ENCODE data around the gene NRXN3.

The NRXN3 gene

DNA sequence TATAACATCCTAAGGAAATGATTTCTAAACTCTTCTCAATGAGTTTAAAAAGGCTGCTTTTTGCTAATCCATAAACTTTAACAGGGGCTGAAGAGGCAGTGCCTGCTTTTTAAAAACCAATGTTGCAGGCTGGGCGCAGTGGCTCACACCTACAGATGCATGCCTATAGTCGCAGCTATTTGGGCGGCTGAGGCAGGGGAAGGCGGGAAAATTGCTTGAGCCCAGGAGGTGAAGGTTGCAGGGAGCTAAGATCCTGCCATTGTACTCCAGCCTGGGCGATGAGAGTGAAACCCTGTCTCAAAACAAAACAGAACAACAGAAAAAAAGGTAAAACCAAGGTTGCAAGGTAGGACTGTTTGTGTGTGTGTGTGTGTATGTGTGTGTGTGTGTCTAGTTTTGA, 1509.9 kb downstream of the NRXN3 start:
- FAIRE-seq = no peak

DNA sequence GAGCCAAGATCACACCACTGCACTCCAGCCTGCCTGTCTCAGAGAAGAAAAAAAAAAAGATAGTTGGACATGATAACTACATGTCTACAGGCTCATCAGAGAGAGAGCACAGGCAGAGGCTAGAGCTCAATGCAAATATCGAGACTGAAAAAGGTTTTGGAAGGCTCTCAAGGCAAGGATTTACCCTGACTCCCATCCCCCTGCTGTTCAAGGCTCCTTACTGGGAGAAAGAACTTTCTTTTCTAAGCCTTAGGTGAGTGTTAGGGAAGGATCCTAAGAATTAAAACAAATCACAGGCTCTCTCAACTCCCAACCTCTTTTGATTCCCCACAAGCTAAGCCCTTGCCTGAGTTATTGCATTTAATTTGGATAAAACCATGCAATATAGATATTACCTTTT, 1516.0 kb downstream of the NRXN3 start:
- FAIRE-seq = no peak

DNA sequence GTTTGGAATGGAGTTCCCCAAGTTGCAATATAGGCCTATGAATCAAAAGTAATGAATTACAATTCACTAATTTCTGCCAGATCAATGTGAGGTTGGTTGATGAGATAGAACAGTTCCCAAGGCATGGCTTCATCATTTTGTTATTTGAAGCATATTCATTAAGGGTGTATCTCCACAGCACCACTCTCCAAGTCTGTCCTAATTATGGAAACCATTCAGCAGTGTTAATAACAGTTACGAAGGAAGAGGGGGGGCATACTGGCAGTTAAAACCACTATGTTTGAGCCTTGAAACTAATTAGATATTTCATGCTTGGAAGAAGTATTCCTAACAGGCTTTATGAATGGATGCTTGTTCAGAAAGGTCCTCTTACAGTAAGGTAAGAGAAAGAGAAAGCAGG, 1520.8 kb downstream of the NRXN3 start:
- no peak for FAIRE-seq

DNA sequence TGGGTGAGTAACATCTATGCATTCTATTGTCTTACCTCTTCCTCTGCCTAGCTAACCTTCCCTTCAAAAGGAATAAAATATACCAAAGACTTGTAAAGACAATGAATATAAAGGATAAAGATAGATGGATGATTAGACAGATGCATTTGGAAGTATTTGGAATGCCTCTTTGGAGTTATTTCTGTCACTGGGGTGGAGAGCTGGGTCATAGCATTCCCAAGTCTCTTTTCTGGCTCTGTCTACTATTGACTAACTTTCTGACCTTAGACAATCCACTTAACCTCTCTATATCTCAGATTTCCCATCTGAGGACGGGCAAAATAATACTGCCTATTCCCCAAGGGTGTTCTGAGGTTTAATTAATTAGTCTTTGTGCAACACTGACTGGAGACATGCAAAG, 1523.8 kb downstream of the NRXN3 start:
- no peak for FAIRE-seq

DNA sequence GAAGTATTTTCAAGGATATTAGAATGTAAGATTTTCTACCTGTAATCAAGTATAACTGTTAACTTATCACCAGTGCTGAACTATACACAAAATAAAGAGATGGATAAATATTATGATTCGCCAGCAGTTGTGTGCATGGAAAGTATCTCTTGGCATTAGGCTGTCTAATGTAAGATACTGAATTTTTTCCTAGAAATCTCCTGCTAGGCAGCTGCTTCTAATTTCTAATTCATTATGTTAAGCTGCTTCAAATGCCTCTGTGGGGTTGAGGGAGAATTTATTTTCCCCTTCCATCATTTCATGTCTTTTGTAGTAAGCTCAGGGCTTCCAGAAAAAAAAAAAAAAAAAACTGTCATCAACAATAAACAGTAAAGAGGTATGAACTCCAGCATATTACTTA, 1525.1 kb downstream of the NRXN3 start:
- FAIRE-seq = no peak

DNA sequence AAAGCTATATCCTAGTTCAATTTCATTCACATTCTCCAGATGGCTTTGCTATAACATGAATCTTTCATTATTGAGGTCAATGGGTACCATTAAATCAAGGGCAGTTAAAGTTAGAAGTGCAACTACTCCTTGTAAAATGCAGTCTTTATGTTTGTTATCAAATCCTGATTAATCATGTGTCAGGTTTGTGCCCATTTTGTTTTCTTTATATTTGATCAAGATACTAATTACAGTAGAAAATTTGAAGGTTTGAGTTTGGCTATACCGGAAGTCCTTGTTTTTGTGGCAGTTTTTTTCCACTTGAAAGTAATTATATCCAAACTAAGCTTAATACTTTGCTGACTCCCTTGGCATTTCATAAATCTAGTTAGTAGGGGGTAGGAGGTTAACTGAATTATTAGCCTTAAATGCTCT, 1528.1 kb downstream of the NRXN3 start:
- FAIRE-seq = no peak

DNA sequence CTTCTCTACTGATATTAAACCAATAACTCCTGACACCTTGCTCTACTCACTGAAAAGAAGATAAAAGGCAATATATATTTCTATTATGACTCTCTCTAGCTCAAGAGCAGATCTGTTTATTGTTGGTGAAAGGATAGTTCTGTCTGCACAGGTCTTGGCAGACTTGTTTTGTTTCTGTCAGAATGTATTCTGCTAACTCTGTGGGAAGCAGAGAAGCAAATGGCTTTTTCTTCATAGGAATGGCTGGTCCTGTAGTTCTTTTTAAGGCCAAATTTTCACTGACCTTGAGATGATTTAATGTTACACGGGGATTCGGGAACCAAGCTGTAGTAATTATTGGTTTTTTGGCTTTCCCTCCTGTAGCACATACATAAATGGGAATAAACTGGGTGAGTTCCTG, 1529.0 kb downstream of the NRXN3 start:
- no peak for FAIRE-seq

DNA sequence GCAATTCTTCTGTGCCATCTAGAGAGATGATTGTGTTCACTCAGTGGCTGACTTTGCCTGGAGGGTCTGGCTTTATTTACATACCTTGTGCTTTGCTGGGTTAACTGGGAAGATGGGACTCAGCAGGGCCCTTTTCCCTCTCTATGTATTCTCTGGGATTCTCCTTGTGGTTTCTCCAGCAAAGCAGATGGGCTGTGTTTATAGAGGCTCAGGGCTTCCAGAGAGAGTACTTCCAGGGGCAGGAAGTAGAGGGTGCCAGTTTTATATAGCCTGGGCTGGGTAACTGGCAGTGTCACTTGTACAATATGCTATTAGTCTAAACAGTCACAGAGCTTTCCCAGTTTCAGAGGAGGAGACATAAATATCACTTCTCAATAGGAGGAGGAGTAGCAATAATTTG, 1531.2 kb downstream of the NRXN3 start:
- FAIRE-seq = no peak

DNA sequence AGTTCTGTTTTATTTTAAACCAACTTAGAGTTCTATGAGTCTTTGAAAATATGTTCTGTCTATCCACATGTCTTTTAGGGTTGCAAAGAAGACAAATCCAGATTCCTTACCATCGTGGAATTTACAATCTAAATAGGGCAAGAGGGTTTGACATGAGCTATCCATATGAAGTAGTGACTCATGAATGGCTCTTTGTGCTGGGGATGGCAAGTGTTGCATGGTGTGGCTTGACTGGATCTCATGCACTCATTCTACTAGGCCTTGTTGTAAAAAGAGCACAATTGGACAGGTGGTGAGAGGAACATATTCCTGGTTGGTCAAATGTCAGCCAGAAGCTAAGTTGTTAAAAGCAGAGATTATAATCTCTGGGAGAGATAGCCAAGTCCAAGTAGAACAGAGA, 1532.0 kb downstream of the NRXN3 start:
- no peak for FAIRE-seq

DNA sequence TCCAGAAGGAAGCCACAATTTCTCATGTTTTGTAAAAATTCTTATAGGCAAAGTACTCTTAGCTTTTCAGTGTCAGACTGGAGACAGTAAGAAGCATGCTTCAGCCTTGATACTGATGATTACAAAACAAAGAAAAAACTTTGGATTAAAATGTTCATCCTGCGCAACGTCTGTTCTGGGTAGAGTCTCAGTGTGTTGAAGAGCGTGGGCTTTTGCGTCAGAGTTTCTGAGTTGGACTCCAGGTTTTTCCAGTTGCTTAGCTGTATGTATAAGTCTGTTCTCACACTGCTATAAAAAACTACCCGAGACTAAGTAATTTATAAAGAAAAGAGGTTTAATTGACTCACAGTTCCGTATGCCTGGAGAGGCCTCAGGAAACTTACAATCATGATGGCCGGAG, 1533.0 kb downstream of the NRXN3 start:
- FAIRE-seq = no peak

DNA sequence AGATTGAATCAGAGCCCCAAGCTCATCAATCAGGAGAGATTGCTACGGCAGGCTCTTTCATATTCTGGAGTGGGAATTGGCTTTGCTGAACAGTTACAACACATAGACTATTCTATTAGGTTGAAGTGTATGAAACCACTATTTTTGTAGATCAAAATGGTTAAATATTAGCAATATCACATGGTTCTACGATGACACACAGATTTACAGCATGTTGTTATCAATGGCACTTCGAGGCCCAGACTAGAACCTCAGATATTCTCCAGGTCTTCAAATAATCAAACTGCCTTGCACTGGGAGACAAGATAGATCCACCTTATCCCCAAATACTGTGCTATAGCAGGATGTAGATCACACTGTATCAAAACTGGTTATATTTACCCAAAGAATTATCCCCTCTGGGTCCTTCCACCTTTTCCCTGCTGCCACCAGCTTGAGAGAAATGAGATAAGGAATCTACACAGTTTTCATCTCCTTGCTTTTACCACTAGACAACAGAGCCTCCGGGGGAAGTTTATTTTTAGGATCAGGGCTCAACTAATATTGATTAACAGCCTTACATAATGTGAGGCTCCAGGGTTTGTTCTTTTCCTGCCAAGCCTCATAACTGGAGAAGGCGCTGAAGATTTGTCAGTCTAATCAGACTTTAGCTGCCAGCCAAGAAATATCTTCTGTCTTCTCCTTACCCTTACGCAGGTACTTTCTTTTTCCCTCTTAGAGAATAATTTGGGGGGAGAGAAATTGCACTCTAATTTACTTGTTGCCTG, 1534.1 kb downstream of the NRXN3 start:
- FAIRE-seq = no peak

DNA sequence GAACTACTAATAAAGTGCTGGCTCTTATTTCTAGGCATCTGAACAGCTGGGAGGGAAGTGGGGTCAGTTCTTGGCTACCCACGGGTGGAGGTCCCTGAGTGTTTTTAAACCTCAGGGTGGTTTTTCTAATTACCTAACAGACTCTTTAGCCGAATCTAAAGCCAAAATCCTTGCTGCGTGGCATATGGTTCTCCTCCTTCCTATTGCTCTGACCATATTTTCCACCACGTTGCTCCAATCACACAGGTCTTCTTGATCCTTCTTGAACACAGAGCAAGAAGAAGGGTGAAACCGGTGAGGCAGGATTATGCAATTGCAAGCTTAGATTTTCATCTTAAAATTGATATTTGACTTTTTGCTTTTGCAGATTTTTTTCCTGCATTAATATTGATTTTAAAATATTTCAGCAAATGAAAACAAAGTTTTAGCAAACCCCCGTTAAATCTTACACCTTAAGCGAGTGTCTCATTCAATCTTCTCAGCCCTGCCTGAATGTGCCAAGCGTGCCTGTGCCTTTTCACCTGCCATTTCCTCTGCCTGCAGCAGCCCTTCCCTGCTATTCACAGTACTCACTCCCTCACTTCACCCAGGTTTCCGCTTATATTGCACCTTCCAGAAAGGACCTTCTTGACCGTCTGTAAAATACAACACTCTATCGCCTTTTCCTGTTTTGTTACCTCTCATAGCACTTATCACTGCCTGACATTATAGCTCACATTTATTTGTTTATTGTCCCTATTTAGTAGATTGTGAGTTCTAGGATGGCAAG, 1535.1 kb downstream of the NRXN3 start:
- no peak for FAIRE-seq

DNA sequence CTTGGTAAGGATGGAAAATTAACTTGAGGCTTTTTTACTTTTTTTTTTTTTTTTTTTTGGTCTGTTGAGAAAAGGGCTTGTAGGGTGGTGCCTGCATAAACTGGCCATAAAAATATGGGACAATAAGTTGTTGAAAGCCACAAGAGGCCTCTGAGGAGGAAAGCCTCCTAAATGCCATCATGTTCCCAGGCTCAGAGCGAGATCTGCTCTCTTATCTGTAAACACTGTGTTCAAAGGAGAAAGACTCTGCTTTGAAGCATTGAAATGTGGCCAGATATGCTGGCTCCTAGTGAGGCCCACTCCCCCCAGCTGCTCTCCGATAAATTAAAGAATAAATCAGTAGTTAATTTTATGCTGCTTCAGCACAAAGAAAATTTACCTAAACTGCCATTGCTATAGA, 1536.2 kb downstream of the NRXN3 start:
- no peak for FAIRE-seq

DNA sequence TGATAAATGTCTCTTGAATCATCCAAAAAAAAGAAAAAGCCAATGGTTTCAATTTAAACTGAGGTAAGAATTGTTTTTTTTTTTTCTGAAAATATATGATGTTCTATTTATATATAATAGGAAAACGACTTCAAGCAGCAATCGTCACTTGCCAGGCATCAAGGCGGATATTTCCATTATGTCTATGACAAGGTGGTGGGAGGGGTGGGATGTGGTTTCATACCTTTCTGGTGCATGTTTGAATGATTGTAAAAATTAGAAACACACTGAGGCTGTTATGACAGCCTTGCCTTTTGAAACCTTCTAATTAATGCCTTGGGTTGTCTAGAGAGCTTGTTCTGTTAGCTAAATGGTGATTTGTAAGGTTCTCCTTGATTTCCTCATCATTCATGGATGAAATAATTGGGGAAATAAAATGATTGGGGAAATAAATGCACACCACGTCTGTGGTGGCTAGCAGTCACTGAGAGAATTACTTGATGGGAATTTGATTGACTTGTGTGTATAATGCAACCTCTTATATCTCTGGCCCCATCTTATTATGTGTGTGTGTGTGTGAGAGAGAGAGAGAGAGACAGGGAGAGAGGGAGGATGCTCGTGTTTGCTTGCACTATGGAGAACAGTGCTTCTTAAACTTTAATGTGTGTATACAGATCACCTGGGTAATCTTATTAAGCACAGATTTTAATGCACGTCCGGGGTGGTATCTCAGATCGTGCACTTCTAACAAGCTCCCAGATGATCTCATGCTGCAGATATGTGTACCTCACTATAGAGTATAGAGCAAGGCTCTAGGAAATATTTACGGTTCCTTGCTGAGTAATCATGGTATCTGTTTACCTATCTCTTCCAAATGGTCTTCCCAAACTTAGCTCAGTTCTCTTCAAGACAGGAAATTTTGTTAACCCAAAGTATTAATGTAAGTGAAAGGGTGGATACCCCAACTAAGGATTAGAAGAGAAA, 1538.5 kb downstream of the NRXN3 start:
- FAIRE-seq = no peak

DNA sequence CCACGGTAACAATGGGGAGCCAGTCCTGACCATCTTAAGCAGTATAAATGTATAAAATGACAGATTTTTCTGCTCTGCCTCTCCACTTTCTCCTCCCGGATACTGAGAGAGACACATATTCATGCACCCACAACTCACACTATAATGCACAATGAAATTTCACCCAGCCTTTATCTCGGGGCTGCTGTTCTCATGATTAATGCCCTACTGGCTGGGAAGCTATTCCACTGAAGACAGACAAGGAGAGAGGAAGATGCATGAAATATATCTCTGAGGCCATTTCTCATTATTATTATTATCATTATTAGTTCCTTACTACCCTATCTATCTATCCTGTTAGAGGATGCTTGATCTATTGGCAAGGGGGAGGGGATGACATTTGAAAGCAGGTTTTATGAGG, 1539.4 kb downstream of the NRXN3 start:
- no peak for FAIRE-seq

DNA sequence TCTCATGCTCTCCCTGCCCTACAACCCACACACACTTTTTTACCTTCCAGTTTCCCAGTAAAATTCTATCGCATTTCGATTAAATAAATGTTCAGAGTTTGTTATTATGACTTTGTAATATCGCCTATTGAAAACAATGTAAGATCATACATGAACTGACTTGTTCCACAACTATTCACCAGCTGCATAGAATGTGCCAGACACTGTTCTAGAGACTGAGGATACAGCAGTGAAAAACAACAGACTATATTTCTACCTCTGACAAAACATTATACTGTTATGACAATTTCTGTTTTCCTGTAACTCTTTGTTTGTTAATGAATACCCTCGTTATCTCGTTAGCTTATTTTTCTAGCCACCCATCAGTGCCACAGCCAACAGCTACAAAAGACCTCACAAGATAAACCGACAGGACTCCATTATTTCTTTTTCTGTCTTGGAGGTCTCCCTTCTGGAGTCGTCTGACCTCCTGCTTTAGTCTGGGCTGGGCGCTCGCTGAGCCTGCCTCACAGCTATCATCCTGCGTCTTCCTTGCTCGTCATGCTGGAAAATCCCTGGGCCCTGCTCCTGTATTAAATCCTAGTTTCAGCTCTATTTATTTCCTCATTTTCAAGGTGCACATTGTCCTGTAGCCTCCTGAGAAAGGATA, 1542.3 kb downstream of the NRXN3 start:
- no peak for FAIRE-seq

DNA sequence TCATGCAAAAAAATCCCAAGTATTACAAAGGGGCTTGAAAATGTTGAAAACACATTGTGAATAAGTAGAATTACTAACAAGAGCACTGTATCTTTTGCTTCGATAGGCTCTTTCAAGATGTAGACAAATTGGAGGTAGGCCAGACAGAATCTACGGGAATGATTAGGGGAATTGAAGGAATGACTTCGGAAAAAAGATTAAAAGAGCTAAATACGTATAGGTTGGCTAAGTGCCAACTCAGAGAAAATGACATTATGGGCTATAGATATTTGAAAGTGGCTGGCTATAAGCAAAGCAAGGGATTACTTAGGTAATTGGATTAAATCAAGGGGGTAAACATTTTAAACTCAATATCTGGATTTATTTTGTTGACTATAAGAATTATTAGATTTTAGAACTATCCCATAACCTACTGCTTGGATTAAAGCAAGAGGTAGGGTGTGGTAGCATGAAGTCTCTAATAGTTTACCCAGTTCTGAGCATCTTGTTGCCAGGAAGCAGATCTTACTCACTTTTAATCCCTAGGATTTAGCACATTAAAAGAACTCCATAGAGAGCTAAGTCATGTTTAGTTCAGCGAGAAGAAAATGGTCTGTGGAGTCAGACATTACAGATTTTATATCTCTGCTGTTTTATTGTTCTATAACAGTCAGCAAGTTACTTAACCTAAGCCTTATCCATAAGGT, 1551.4 kb downstream of the NRXN3 start:
- no peak for FAIRE-seq

DNA sequence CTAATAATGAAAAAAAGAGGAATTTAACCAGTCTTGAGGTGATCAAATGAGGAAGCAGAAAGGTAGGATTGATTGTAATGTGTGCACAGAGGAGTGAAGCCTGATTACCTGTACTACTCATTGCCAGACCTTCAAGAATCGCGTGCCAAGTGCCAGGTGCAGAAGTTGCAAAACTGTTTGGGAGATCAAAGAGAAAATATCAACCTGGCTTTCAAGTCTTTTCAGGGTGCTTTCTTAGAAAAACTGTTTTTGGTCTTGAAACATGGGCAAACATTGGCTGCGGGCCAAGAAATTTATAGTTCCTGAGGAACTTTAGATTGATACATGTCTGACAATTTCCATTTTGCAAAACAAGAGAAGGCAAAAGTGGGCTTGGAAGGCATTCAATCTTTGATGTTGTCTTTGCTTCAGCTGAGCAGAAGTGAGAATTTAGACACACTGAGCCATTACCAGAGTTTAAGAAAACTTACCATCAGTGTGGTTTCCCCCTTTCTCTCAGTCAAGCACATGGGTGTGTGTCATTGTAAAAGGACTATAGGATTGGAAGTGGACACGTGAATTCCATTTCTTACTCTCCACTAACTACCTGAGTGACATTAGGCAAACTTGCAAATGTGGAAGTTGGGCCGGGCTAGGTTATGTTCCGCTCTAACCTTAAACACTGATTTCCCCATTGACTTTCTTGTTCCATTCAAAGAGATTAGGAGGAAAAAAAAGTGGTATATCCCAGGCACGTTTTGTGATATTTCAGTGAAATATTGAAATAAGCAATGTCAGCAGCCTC, 1555.0 kb downstream of the NRXN3 start:
- FAIRE-seq = no peak

DNA sequence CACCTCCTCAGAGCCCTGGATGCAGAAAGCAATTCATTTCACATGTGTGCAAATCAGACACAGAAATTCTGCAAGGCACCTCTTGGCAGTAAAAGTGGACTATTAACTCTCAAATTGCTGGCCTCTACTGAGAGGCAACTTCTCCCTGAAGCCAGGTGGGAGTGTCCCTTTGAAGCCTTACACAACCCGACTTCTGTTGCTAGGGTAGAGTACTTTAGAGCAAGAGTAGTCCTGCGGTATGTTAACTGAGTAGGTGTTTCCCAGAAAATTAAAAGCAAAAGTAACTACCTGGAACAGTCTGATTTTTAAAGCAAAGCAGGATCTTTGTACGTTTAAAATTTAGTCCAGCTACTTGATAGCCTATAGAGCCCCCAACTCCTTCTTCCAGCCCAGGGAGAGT, 1557.7 kb downstream of the NRXN3 start:
- FAIRE-seq = no peak

DNA sequence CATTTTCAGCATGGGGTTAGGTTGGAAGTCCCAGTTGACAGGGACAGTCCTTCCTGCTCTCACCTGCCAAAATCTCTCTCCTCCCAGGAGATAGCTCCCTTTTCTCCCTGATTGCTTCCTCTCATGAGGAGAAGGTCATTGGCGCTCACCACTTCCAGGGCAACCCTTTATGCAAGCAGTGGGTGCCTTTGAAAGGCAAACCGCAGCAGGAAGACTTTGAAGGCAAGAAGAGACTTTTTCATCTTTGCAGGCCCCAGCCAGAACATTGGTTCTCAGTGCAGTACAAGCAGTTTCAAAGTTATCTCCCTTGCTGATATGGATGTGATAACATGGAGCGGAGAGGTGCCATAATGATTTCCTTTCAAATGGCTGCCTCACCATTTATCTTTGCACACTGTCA, 1558.2 kb downstream of the NRXN3 start:
- FAIRE-seq = no peak

DNA sequence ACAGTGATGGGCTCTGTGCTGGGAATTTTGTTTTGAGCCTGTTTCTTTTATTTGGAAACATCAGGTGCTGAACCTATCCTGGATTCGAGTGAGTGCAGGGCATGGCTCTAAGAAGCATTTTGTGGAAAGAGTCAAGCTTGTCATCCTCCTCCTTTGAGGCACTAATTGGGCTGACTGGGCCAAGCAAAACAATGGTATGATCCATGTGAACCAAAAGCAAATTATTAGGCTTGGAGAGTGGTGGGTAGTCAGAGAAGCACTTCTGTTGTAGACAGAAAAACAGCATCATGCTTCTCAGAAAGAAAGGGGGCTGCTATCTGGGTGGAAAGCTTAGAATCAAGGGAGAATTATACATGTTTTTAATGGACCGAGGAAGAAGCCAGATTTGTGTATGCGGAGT, 1559.6 kb downstream of the NRXN3 start:
- FAIRE-seq = no peak
